Measurements from ENCODE around the gene FOXA3.
A peak's percentile ranks its signal among the peaks of the same experiment; 100 is the strongest.

FOXA3 gene

DNA sequence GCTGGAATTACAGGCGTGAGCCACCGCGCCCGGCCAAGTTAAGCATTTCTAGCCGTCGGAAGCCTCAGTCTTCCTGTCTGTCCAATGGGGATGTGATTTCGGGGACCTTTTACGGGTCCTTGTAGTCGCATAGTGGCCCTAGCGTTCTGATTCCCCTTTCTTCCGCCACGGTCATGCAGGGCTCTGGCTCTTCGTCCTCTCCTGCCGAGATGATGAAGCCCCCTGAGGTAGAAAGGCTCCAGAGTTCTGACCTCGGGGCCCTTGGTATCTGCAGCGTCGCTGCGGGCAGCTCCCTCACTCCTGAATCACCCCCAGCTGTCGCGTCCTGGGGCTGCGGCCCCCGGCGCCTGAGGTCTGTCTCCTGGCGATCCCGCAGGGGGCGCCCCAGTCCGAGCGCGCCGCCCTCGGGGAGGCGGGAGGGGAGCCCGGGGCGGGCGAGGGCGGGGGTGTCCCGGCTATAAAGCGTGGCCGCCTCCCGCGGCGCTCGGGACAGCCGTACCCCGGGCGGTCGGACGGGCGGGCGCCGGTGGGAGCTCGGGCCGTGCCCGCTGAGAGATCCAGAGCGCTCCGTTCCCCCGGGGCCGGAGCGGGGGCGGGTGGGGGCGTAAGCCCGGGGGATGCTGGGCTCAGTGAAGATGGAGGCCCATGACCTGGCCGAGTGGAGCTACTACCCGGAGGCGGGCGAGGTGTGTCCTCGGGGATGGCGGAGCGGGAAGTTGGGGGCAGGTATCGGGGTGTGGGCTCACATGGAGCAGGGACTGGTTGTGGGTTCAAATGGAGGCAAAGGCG, at the start of gene FOXA3:
Gene FOXA3 (plus strand): TSS at position 487 of the 789 bp plus-strand sequence. CDS start 131 bp downstream, at position 618.
- peak; percentile 45 for DNase-seq

- DNase-seq: no peak
These were observed 49.2 kb upstream of the FOXA3 start, which contains the start of gene RSPH6A for GRCh38 chr19:45814851-45815480. Gene RSPH6A, minus strand, starts transcription at chr19:45815308. Its CDS starts 132 bp downstream, at chr19:45815176.

GRCh38 chr19:45815481-45816216, 48.5 kb upstream of the FOXA3 start:
- peak; percentile 82 for DNase-seq

GRCh38 chr19:45816236-45817009, 47.7 kb upstream of the FOXA3 start:
- DNase-seq: peak; percentile 48

GRCh38 chr19:45817010-45817724, 47.0 kb upstream of the FOXA3 start:
- peak; percentile 94 for DNase-seq

DNA sequence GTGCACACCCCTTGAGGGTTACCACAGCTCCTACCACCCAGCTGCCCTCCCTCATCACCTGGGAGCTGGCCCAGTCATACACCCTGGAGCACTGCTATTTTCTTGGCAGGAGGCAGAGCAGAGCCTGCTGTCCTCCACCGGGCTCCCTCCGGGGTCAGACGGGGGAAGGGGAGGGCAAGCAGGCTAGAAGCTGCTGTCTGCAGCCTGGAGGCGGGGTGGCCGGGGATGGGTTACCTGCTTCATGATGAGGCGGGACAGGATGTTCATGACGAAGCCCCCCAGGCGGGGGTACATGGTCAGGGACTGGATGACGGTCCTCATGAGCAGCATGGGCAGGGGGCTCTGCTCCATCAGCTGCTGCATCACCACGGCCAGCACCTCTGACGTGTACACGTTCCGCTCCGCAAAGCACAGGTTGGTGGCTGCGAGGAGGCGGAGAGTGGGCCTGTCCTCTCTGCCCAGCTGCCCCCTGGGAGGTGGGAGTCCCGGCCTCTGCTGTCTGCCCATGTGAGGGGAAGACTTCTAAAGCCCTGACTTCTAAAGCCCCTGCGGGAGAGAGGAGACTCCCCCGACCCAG, 46.3 kb upstream of the FOXA3 start:
- DNase-seq: no peak

GRCh38 chr19:45819769-45820168, 44.4 kb upstream of the FOXA3 start:
- DNase-seq: no peak

- DNase-seq: no peak
These were observed 43.6 kb upstream of the FOXA3 start for GRCh38 chr19:45820413-45821102.

DNA sequence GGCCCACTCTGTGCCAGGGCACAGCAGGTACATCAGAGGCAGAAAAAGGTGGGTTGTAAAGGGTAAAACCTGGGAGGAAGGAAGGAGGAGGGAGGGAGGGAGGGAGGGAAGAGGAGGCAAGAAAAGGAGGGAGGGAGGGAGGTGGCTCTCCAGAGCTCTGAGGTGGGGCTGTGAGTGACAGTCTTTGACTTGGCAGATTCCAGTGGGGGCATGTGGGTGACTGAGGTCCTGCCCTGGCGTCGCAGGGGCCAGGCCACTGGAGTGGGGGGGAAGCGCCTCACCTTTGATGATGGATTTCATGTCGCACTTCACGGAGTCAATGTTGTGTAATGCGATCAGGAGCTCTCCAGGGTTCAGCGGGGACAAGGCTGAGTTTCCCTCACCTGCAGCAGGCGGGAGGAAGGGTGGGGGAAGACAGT, 43.0 kb upstream of the FOXA3 start:
- DNase-seq: no peak

DNA sequence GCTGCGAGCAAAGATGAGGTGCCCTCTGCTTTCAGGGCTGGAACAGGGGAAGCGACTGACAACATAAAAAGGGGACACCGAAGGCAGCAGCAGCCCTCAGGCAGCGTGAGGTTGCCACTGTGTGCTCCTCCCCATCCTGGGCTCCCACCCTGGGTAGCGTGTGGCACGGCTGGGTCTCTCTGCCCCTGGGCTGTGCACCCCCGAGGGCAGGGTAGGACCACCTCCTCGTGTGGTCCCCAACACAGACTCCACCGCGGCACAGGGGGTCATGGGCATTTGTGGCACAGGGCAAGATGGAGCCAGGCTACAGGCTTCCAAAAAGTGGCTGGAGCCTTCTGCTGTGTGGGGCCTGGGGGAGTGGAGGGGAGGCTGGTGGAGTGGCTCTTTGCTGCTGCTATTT, 42.6 kb upstream of the FOXA3 start:
- no peak for DNase-seq

DNA sequence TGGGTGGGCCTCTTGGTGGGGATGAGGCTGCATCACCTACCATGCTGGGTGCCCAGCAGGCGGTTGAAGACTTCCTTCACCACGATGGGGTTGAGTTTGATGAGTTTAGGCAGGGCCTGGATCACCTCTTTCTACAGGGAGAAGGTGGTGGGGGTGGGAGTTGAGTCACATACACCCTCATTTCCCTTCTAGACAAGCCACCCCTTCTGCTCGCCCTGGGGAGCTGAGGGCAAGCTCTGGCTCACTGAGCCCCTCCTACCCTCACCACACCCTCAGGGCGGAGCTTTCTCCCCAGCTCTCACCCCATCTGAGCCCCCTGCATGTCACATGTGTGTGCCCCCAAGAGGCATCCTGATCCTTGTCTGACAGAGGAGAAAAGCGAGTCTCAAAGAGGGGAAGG, 41.4 kb upstream of the FOXA3 start:
- DNase-seq: no peak

DNA sequence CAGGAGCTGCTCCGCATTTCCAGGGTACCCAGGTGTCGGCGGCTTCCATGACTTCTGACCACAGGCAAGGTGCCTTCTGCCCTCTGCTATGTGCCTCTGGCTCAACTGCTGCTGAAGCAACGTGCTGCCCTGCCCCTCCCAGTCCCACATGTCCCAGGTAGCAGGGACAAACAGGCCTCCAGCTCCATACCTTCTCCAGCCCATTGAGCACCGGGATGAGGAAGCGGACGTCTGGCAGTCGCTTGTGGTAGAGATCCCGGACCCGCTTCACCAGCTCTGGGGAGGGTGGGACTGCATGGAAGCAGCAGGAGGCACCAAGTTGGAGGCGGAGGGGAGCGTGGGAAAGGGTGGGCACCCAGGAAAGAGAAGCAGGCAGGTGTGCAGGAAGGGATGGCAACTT, 40.9 kb upstream of the FOXA3 start:
- DNase-seq: no peak

- DNase-seq: no peak
These were observed 40.1 kb upstream of the FOXA3 start for GRCh38 chr19:45824041-45824471.

GRCh38 chr19:45824531-45825262, 39.4 kb upstream of the FOXA3 start:
- DNase-seq: no peak

GRCh38 chr19:45825263-45825605, 38.9 kb upstream of the FOXA3 start:
- no peak for DNase-seq

- DNase-seq: no peak
These were observed 37.9 kb upstream of the FOXA3 start for GRCh38 chr19:45825917-45826893.

DNA sequence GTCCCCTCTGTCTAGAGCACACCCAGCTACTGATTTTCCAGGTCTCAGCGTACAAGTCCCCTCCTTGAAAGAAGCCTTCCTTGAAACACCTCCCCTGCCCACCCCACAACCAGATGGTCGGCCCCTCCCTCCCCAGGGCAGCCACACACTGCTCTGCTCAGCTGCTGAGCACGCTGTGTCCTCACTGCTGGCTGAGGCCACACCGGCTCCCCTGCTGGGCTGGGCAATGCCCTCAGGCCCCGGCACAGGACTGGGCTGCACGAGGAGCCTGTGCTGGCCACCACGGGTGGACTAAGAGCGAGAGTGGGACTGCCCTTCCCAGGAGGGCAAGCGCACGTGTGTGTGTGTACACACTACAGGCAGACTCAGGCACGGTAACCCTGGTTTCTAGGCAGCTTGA, 37.2 kb upstream of the FOXA3 start:
- DNase-seq: no peak

DNA sequence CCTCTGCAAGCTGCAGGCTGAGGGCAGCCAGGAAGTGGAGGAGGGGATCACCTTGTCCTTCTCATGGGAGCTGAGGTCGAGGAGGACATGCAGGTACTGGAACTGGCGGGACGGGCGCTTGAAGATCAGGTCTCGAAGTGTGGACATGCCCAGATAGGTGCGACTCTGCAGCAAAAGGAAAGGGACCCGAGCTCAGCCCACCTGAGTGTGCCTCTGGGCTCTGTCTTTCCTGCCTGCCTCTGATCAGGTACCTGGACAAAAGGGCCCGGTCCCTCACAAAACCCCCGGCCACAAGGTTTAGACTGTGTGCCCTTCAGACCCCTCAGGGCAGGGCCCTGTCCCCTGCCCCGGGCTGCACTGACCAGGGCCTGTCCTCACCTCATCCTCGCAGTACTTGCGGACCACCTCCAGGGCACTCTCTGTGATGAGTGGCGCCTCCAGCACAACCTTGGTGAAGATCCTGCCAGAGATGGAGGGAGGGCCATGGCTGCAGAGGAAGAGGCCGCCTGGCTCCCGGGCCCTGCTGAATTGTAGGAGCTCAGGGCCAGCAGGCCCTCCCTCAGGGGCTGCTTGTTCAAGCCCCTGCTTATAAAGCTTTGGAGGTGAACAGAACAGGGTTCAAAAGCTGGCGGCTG, 36.5 kb upstream of the FOXA3 start:
- DNase-seq: no peak

- no peak for DNase-seq
These were observed 35.6 kb upstream of the FOXA3 start for GRCh38 chr19:45828523-45828922.
